ENCODE data around the gene GJC2.

Gene GJC2

DNA sequence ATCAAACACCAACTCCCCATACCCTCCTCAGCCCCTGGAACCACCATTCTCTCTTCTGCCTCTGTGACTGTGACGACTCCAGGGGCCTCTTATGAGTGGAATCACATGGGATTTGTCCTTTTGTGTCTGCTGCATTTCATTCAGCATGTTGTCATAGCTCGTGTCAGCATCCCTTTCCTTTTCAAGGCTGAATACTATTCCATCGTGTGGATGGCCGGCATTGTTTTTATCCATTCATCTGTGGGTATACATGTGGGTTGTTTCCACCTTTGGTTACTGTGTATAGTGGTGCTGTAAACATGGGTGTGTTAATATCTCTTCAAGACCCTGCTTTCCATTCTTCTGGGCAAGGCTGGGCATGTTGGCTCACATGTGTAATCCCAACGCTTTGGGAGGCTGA lies 41.0 kb downstream of the GJC2 start:
- no peak for DNase-seq (ENCODE audit: low read depth in 2 of 2)

DNA sequence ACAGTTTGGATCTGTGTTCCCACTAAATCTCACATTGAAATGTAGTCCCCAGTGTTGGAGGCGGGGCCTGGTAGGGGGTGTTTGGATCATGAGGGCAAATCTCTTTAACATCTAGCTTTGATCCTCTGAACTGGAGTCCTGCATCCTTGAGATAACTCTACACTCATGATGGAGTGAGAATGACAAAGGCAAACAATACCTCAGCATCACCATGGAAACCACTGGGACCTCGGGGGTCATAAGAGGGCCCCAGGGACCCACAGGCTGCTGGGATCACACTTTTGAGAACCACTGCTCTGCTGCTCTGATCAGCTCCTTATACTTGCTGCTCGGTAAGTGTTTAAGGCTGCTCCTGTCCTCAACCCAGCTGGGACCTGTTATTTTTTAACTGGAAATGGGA lies 44.7 kb downstream of the GJC2 start:
- DNase-seq (ENCODE audit: low read depth in 2 of 2), result no peak

DNA sequence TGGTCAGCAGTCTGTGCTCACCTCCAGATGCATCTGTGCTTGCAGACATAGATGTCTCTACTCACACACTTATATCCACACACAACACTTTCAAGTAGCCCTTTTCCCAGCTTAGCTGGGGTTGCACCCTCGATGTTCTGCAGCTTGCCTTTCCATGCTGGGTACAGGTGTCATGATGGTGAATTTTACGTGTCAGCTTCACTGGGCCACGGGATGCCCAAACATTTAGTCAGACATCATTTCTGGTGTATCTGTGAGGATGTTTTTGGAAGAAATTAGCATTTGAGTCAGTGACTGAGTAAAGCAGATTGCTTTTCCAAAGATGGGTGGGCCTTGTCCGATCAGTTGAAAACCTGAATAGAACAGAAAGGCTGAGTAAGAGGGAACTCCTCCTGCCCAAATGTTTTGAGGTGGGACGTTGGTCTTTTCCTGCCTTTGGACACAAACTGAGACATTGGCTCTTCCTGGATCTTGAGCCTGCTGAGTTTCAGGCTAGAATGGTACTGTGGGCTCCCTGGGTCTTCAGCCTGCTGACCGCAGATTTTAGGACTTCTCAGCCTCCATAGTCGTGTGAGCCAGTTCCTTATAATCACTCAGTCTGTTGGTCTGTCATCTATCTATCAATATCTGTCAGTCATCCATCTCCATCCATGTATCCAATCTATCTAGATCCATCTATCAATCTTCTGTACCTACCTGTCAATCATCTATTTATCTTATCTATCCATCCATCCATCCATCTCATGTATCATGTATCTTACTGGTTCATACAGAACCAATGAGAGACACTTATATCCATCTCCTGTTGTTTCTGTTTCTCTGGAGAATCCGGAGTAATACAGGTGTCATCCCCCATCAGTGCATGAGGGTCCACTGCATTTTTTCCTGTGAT lies 45.4 kb downstream of the GJC2 start:
- no peak for DNase-seq (ENCODE audit: low read depth in 2 of 2)

- no peak for DNase-seq (ENCODE audit: low read depth in 2 of 2)
Observed at GRCh38 chr1:228197555-228198147, 47.9 kb downstream of the GJC2 start.

DNA sequence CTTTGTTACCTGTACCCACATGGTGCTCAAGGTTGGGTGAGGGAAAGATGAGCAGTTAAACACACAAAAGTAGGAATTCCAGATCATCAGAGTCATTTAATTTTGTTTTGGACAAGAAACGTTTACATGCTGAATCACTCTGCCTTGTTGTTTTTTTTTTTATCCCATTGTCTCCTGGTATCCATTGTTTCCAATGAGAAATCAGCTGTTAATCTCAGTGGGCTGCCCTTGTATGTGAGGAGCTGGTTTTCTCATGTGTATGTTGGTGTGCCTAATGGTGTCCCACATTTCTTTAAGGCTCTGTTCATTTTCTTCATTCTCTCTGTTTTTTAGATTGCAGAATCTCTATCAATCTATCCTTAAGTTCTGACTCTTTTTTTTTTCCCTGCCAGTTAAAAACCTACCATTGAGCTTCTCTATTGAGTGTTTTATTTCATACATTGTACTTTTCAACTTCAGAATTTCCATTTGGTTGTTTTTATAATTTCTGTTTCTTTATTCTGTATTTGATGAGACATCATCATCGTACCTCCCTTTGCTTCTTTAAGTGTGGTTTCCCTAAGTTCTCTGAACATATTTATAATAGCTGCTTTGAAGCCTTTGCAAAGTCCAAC lies 49.4 kb downstream of the GJC2 start:
- no peak for DNase-seq (ENCODE audit: low read depth in 2 of 2)

DNA sequence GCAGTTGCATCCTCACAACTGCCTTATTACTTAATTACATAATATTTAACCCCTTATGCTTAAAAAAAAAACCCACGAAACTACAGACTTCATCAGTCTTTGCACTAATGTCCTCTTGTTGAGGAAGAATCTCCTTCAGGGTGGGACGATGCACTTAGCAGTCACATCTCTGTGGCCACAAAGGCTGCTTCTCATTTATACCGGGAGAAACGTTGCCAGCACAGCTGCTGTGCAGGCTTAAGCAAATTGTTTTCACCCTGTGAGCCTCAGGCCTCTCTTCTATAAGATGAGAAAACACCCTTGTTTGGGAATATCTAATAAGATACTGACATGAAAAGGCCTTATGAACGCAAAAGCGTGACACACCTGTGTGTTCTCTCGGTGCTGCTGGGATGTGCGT lies 55.2 kb downstream of the GJC2 start:
- DNase-seq (ENCODE audit: low read depth in 2 of 2), result no peak

DNA sequence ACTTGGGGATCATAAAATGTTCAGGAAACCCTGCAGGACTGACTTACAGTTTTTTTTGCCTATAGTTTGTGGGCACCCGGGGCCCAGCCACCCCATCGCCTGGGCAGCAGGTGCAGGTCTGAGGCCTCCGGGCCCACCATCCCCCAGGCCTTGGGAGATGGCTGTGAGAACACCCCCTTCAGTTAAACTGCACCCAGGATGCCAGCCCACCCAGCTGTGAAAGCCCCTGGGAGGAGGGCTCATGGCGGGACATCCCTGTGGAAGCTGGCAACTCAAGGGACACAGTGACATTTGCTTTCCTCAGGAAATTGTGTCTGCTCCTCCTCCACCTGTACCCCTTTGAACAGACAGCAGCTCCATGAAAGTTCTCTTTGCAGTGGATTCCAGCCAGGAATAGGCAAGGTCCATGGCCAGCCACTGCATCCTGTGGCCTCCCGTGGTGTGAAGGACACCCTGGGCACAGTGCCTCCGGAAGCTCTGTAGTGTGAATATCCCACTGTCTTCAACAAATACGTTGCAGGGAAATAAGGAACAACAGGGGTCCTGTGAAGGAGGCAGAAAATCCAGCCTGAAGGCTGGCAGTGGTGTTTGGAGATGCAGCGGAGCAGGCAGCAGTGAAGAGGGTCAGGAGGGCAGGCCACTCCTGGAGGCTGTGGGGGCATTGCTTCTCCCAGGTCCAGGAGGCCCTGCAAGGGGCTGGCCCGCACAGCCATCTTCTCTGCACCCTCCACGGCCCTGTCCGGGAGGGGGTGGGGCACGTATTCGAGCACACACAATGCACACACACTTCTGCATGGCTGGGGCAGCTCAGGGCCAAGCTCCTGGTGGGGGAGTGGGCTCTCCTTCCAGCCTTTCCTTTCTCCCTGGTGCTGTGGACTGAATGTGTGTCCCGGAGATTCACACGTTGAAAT lies 56.1 kb downstream of the GJC2 start:
- no peak for DNase-seq (ENCODE audit: low read depth in 2 of 2)

- no peak for DNase-seq (ENCODE audit: low read depth in 2 of 2)
Observed at GRCh38 chr1:228206582-228207351, 57.0 kb downstream of the GJC2 start.

DNA sequence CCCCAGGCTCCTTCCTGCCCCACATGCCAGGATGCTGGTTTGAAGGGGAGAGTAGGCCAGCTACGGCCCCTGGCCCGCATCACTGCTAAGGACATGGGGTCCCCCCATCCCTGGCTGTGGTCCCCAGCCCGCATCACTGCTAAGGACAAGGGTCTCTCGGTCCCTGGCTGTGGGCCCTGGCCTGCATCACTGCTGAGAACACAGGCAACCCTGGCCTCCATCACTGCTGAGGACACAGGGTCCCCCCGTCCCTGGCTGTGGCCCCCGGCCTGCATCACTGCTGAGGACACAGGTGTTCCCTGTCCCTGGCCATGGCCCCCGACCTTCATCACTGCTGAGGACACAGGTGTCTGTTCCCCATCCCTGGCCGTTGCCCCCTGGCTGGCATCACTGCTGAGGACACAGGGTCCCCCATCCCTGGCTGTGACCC lies 57.7 kb downstream of the GJC2 start:
- DNase-seq (ENCODE audit: low read depth in 2 of 2), result no peak

DNA sequence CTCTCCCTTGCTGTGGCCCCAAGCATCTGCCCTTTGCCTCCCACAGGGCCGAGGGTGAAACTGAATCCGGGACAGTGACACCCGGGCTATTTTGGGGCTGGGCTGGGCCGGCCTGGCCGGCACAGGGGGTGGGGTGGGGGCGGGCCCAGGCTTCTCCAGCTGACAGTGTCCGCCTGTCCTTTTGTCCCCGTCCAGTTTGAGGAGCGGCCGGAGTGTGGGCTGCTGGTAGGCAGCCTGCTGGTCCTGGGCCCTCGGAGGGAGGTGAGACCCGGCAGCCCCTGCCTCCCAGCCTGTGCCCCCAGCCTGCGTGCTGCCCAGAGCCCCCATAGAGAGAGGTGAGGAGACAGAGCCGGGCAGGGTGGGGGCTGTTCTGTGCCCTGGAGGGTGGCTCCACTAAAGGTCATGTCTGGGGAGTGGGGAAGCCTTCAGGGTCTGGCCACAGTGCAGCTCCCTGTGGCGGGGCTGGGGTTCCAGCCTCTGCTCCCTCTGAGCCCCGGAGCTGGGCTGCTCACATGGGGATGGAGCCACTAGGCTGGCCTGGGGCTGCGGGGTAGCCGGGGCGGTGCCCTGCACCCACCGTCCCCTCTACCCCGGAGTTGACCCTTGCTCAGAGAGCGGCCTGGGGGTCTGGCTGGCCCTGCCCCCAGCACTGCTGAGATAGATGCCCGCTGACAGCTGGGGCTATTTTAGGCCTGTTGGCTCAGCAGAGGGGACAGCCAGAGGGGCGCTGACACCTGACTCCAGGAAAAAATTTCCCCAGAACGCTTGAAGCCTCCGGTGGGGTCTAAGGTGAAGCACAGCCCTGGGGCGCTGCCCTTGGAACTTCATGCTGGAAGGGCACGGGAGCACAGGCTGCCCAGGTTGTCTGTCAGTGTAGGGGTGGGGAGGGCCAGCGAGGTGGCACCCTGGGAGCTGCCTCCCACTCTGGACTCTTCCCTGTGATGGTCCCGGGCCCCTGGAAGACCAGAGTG lies 58.4 kb downstream of the GJC2 start, which contains the start of gene OBSCN:
TSS of gene OBSCN (plus strand) at position 194 of the 971 bp plus-strand sequence. CDS start 3,740 bp downstream, outside the sequence.
- DNase-seq (ENCODE audit: low read depth in 2 of 2), result no peak

DNA sequence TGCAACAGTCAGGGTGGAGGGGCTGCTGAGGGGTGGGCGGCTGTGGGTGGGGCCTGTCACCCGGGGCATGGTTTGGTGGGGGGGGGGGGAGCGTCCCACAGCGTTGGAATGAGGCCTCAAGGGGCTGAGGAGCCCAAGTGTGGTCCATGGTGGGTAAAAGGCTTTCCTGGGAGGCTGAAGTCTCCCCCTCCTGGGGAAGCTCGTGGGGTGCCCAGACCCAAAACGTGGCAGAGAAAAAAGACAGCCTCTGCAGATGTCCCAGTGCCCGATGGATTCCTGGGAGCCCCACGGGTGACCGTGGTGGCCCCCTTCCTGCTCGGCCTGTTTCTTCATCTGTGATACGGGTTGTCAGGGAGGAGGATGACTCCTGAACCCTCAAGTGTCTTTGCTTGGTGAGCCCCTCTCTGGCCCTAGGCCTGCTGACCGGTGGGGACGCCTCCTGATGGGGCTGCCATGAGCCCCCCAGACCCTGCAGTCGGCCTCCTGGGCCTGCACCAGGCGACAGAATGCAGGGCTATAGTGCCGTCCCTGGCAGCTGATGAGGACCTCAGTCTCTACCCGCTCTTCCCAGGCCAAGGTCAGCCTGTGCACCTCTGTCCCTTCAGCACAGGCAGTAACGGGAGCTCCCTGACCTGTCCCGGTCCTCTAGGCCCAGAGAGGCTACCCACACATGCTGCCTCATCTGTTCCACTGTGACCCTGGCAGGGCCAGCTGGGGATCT lies 59.3 kb downstream of the GJC2 start:
- no peak for DNase-seq (ENCODE audit: low read depth in 2 of 2)
